ENCODE measurements around the gene CCT3. TPM values are rescaled to one million over a fixed set of nuclear protein-coding genes. Genes with fewer than 3 reads are reported as not detected.
A peak's percentile ranks its signal among the peaks of the same experiment; 100 is the strongest.

CCT3 gene
- total RNA-seq, 2 experiments from 2014 or later = 332 to 349 TPM

GRCh38 chr1:156308078-156308477 is 30.0 kb downstream of the CCT3 start:
- no peaks in the 10 kb centered on the region for H3K27me3 Mint-ChIP-seq (ENCODE audit: low read depth)
- H3K9me3 Mint-ChIP-seq = no peaks in the 10 kb centered on the region
- no peaks in the 10 kb centered on the region for H3K4me1 Mint-ChIP-seq (ENCODE audit: low read depth)
- CTCF ChIA-PET = interaction anchor here (3.3 kb wide), 1 partner anchor 11 kb away, joined by 15 read pairs; no protein-coding TSS in a partner anchor
- DNase-seq = no peak
- H3K4me3 Mint-ChIP-seq = no peak overlapping the region
- no peak overlapping the region for H3K27ac Mint-ChIP-seq
- H3K36me3 Mint-ChIP-seq (ENCODE audit: low read depth) = peaks cover 31% of the 10 kb centered on the region
- intact Hi-C loops (cut with micrococcal nuclease) = no loop called here

DNA sequence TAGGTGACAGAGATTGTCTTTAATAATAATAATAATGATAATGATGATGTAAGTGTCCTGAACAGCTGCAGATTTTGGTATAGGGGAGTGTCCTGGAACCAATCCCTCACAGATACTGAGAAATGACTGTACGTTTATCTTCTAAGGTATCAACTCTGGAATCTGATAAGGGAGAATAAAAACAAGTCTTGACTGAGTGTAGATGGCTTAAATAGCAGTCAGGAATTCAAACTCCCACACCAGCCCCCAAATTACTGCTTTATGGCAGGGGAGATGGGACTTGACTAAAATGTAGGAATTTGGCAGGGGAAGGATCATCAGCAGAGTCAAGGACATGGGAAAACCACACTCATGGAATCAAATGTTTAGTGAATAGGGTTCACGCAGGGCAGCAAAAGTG is 32.9 kb downstream of the CCT3 start:
- no peaks in the 10 kb centered on the region for H3K4me1 Mint-ChIP-seq (ENCODE audit: low read depth)
- H3K27ac Mint-ChIP-seq = no peak overlapping the region
- intact Hi-C loops (cut with micrococcal nuclease) = no loop called here
- H3K4me3 Mint-ChIP-seq = no peak overlapping the region
- no peaks in the 10 kb centered on the region for H3K27me3 Mint-ChIP-seq (ENCODE audit: low read depth)
- H3K36me3 Mint-ChIP-seq (ENCODE audit: low read depth) = peaks cover 19% of the 10 kb centered on the region
- no peak for DNase-seq
- no peaks in the 10 kb centered on the region for H3K9me3 Mint-ChIP-seq
- CTCF ChIA-PET = interaction anchor here (0.7 to 0.9 kb wide), 2 partner anchors 23 to 222 kb away, joined by 3 read pairs; partner anchors contain the start of gene SMG5

DNA sequence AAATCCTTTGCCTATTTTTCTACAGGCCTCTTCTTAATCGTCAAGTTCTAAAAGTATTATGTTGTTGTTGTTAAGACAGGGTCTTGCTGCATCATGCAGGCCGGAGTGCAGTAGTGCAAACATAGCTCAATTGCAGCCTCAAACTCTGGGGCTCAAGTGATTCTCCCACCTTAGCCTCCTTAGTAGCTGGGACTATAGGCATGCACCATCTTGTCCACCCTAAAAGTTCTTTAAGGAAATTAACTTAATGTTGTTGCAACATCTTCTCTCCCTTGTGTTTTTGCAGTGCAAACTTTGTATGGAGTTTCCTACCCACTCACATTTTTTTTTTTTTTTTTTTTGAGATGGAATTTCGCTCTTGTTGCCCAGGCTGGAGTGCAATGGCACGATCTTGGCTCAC is 34.9 kb downstream of the CCT3 start:
- no peak for DNase-seq
- intact Hi-C loops (cut with micrococcal nuclease) = no loop called here
- H3K36me3 Mint-ChIP-seq (ENCODE audit: low read depth) = peaks cover 11% of the 10 kb centered on the region
- CTCF ChIA-PET = no interaction called here
- H3K4me3 Mint-ChIP-seq = no peak overlapping the region
- no peaks in the 10 kb centered on the region for H3K4me1 Mint-ChIP-seq (ENCODE audit: low read depth)
- no peaks in the 10 kb centered on the region for H3K27me3 Mint-ChIP-seq (ENCODE audit: low read depth)
- no peaks in the 10 kb centered on the region for H3K9me3 Mint-ChIP-seq
- H3K27ac Mint-ChIP-seq = no peak overlapping the region

DNA sequence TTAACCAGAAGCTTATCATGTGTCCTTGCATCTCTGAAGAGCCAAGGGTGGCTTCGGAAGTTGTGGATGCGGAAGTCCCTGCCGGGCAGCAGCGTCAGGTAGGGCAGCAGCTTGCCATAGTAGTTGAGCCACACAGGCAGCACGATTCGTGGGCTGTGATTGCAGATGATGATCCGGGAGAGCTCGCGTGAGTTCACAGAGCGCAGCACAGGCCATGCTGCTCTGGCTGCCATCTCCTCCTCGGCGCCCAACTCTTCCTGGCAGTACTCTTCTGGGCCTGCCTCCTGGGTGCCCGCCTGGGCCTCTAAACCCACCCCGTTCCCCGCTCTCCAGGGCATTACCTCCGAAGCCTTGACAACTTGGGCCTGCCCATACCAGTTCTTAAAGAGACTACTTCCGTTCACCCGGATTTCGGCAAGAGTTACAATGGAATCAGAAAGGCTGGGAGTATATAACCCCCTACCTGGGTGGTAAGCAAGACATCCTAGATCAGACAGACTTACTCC is 39.2 kb downstream of the CCT3 start, which contains the start of gene VHLL:
TSS of gene VHLL (minus strand) at position 456 of the 506 bp plus-strand sequence. CDS start at position 338, 118 bp downstream.
- CTCF ChIA-PET = no interaction called here
- H3K4me1 Mint-ChIP-seq (ENCODE audit: low read depth) = peaks cover 17% of the 10 kb centered on the region
- no peak for DNase-seq
- H3K36me3 Mint-ChIP-seq (ENCODE audit: low read depth) = peaks cover 1% of the 10 kb centered on the region
- H3K4me3 Mint-ChIP-seq = no peak within 1 kb of the TSS
- H3K27ac Mint-ChIP-seq = no peak within 1 kb of the TSS
- no peaks in the 10 kb centered on the region for H3K9me3 Mint-ChIP-seq
- no peaks in the 10 kb centered on the region for H3K27me3 Mint-ChIP-seq (ENCODE audit: low read depth)
- intact Hi-C loops (cut with micrococcal nuclease) = loop anchor here (5.0 kb wide), 1 partner anchor 38 kb away; the partner anchor contains the start of genes CCT3 and TSACC

- Mint-ChIP-seq H3K4me3 (peak within 1 kb of the TSS; percentile 84), H3K9me3 (no peaks in the 10 kb centered on the region), H3K4me1 (ENCODE audit: low read depth) (peaks cover 18% of the 10 kb centered on the region), H3K36me3 (ENCODE audit: low read depth) (peaks cover 2% of the 10 kb centered on the region), H3K27me3 (ENCODE audit: low read depth) (no peaks in the 10 kb centered on the region), H3K27ac (no peak within 1 kb of the TSS)
- peak; percentile 77 for DNase-seq
- CTCF ChIA-PET = no interaction called here
- intact Hi-C loops (cut with micrococcal nuclease) = loop anchor here (1.0 to 5.0 kb wide), 2 partner anchors 13 to 42 kb away; partner anchors contain the start of genes CCT3, SMG5 and TSACC
These were observed 42.6 kb downstream of the CCT3 start, which contains the start of gene GLMP for GRCh38 chr1:156295391-156295947. GLMP (minus strand) TSS chr1:156295679; CDS start chr1:156295645, 34 bp downstream.

DNA sequence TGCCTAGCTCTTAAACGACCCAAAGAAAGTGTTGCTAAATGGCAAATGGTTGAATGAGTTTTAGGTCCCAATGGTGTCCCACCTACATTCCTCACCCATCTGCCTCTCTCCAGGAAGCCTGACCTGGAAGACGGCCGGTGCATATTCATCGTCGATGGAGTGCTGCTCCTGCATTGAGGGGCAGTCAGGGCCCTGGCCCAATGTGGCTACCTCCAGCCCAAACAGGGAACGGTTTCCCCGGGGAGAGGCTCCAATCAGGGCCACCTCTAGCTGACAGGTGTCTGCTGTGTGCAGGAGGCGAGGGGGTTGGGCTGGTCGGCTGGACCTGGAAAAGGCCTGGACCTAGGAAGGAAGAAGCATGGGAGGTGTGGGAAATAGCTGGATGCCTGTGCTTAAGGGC is 44.2 kb downstream of the CCT3 start:
- DNase-seq = no peak
- Mint-ChIP-seq H3K27ac (no peak overlapping the region), H3K4me3 (no peak overlapping the region), H3K36me3 (ENCODE audit: low read depth) (peaks cover 5% of the 10 kb centered on the region), H3K27me3 (ENCODE audit: low read depth) (no peaks in the 10 kb centered on the region), H3K9me3 (no peaks in the 10 kb centered on the region), H3K4me1 (ENCODE audit: low read depth) (peaks cover 18% of the 10 kb centered on the region)
- intact Hi-C loops (cut with micrococcal nuclease) = no loop called here
- CTCF ChIA-PET = no interaction called here

GRCh38 chr1:156293098-156293434 is 45.0 kb downstream of the CCT3 start:
- Mint-ChIP-seq H3K36me3 (ENCODE audit: low read depth) (peaks cover 5% of the 10 kb centered on the region), H3K4me3 (no peak overlapping the region), H3K9me3 (no peaks in the 10 kb centered on the region), H3K27ac (no peak overlapping the region), H3K27me3 (ENCODE audit: low read depth) (no peaks in the 10 kb centered on the region), H3K4me1 (ENCODE audit: low read depth) (peaks cover 18% of the 10 kb centered on the region)
- DNase-seq = no peak
- CTCF ChIA-PET = no interaction called here
- intact Hi-C loops (cut with micrococcal nuclease) = no loop called here

DNA sequence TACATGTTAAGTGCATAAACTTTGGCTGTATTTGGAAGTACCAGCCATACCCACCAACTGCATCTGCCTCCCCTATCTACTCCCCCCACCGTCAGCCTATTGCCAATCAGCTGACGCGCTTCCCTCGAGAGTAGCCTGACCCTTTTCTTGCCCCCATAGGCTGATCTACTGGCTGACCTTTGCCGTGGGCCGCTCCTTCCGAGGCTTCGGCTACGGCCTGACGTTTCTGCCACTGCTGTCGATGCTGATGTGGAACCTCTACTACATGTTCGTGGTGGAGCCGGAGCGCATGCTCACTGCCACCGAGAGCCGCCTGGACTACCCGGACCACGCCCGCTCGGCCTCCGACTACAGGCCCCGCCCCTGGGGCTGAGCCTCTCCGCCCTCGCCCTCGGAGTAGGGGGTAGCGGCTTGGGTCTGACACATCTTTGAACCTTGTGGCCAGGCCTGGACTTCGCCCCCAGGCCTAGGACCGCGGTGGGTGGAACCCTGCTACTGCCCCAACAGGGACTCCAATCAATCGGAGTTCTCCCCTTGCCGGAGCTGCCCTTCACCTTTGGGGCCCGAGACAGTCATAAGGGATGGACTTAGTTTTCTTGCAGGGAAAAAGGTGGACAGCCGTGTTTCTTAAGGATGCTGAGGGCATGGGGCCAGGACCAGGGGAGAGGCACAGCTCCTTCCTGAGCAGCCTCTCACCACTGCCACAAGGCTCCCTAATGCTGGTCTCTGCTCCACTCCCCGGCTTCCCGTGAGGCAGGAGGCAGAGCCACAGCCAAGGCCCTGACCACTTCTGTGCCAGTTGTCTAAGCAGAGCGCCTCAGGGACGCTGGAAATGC is 46.6 kb downstream of the CCT3 start:
- no peak for DNase-seq
- Mint-ChIP-seq H3K4me3 (no peak overlapping the region), H3K9me3 (no peaks in the 10 kb centered on the region), H3K36me3 (ENCODE audit: low read depth) (peaks cover 5% of the 10 kb centered on the region), H3K27ac (no peak overlapping the region), H3K4me1 (ENCODE audit: low read depth) (peaks cover 18% of the 10 kb centered on the region), H3K27me3 (ENCODE audit: low read depth) (no peaks in the 10 kb centered on the region)
- CTCF ChIA-PET = no interaction called here
- intact Hi-C loops (cut with micrococcal nuclease) = no loop called here

DNA sequence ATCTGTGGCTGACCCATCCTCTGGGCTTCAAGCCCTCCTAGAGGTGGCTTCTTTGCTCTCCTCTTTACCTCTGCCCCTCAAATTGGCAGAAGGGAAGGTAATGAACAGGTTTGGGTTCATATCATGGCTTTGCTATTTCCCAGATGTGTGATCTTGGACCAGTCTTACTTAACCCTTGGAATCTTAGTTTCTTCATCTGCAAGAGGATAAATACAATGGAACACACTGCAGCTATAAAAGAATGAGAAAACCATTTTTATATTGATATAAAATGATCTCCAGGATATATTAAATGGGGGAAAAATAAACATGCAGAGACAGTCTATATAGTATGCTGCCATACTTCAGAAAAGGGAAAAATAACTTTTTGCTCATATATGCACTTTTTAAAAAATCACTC is 48.2 kb downstream of the CCT3 start:
- intact Hi-C loops (cut with micrococcal nuclease) = no loop called here
- Mint-ChIP-seq H3K27me3 (ENCODE audit: low read depth) (no peaks in the 10 kb centered on the region), H3K27ac (no peak overlapping the region), H3K9me3 (no peaks in the 10 kb centered on the region), H3K4me3 (no peak overlapping the region), H3K36me3 (ENCODE audit: low read depth) (peaks cover 7% of the 10 kb centered on the region), H3K4me1 (ENCODE audit: low read depth) (peaks cover 10% of the 10 kb centered on the region)
- CTCF ChIA-PET = no interaction called here
- no peak for DNase-seq

DNA sequence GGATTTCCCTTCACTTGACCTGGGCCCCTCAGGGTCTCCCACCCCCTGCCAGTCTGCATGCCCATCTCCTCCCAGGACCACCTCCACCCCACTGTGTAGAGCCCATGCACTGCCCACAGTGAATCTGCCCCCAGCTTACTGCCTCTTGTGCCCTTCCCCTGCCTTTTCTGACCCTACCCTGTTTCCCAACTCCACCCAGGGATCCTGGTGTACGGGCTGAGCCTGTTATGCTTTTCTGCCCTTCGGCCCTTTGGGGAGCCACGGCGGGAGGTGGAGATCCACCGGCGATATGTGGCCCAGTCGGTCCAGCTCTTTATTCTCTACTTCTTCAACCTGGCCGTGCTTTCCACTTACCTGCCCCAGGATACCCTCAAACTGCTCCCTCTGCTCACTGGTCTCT is 52.0 kb downstream of the CCT3 start:
- Mint-ChIP-seq H3K36me3 (ENCODE audit: low read depth) (peaks cover 7% of the 10 kb centered on the region), H3K4me3 (no peak overlapping the region), H3K9me3 (no peaks in the 10 kb centered on the region), H3K27me3 (ENCODE audit: low read depth) (no peaks in the 10 kb centered on the region), H3K27ac (no peak overlapping the region), H3K4me1 (ENCODE audit: low read depth) (peaks cover 17% of the 10 kb centered on the region)
- intact Hi-C loops (cut with micrococcal nuclease) = no loop called here
- CTCF ChIA-PET = interaction anchor here (1.6 kb wide), 1 partner anchor 159 kb away, joined by 4 read pairs; no protein-coding TSS in a partner anchor
- DNase-seq = no peak

GRCh38 chr1:156285437-156285836 is 52.7 kb downstream of the CCT3 start:
- intact Hi-C loops (cut with micrococcal nuclease) = no loop called here
- Mint-ChIP-seq H3K27ac (no peak overlapping the region), H3K4me1 (ENCODE audit: low read depth) (peaks cover 23% of the 10 kb centered on the region), H3K27me3 (ENCODE audit: low read depth) (no peaks in the 10 kb centered on the region), H3K9me3 (no peaks in the 10 kb centered on the region), H3K4me3 (no peak overlapping the region), H3K36me3 (ENCODE audit: low read depth) (peaks cover 7% of the 10 kb centered on the region)
- no peak for DNase-seq
- CTCF ChIA-PET = interaction anchor here (1.0 to 1.6 kb wide), 2 partner anchors 21 to 160 kb away, joined by 3 to 4 read pairs; no protein-coding TSS in a partner anchor

DNA sequence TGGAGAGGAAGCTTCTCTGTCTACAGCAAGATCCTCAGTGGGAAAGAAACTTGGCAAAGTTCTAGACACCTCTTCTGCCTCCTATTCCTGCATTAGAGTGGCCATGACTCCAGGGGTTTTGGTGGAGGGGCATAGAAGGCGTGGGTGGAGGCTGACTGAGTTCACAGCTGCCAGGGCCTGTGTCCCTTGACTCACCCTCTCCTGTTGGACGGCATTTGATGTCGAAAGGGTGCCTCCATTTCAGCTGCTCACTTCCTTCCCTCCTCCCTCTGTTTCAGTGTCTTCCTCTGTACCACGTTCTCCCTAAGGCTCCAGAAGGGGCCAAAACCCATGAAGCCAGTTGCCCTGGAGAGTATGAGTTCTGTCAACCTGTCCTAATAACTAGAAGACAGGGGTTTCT is 53.3 kb downstream of the CCT3 start:
- Mint-ChIP-seq H3K36me3 (ENCODE audit: low read depth) (peaks cover 6% of the 10 kb centered on the region), H3K27me3 (ENCODE audit: low read depth) (no peaks in the 10 kb centered on the region), H3K4me3 (no peak overlapping the region), H3K27ac (no peak overlapping the region), H3K9me3 (no peaks in the 10 kb centered on the region), H3K4me1 (ENCODE audit: low read depth) (peaks cover 27% of the 10 kb centered on the region)
- intact Hi-C loops (cut with micrococcal nuclease) = loop anchor here (5.0 kb wide), 1 partner anchor 57 kb away; no protein-coding TSS in a partner anchor
- CTCF ChIA-PET = interaction anchor here (1.0 kb wide), 2 partner anchors 22 to 193 kb away, joined by 3 read pairs; no protein-coding TSS in a partner anchor
- no peak for DNase-seq
